ENCODE measurements around the gene SNX8.
A peak's percentile ranks its signal among the peaks of the same experiment; 100 is the strongest.
"Not testable (repeated sequence)": the region's sequence is repeated elsewhere in the genome, so short reads cannot be mapped to it uniquely, and the experiment has no call there.

Gene SNX8

GRCh38 chr7:2314956-2315530, 802 bp upstream of the SNX8 start:
- peak overlapping the region; percentile 68; the same call in 1 of the 2 replicates for H3K4me3 ChIP-seq
- DNase-seq (ENCODE audit: low spot score in 2 of 2); H3K4me1 ChIP-seq; in situ Hi-C loops (cut with MboI; ENCODE audit: low sequenced_read_pairs); H3K36me3 ChIP-seq (replicated peaks); H3K9me3 ChIP-seq; H3K27me3 ChIP-seq (ENCODE audit: low read depth): not testable (repeated sequence)

GRCh38 chr7:2313450-2314208, 612 bp downstream of the SNX8 start:
- Histone ChIP-seq H3K9me3 (no peaks in the 10 kb centered on the region), H3K4me1 (peaks cover 9% of the 10 kb centered on the region)
- peak in 1 of 2 experiments; percentile 20 for DNase-seq (ENCODE audit: low spot score in 2 of 2)

DNA sequence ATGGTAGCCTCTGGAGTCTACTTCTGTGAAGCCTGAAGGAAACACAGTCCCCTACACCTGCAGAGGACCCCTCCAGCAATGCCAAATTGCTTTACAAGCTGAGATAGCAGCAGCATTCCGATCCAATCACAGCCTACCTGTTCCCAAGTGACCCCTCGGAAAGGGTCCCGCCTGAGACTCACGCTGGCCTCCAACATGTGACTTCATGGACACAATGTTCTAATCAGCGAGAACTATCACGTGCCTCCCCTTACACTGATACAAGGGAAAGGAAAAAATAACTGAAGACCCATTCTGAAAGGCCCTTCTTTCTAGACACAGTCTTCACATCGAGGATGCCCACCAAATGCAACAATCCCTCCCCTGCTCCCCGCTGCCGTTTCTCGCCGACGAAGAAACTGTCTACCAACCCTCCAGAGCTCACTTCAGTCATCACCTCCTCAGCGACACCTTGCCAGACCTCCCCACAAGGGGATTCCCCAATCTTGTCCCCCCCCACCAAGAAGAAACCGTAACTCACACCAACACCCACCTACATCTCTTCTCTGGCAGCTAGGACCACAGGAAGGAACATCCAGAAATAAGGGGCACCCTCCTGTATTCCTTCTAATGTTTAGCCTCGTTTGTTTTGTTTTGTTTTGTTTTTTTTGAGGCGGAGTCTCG, 1.8 kb downstream of the SNX8 start:
- H3K4me3 ChIP-seq, result no peak overlapping the region
- DNase-seq (ENCODE audit: low spot score in 2 of 2), result no peak

More at GRCh38 chr7:2313450-2314208, 612 bp downstream of the SNX8 start:
- Histone ChIP-seq H3K36me3 (replicated peaks) (no peaks in the 10 kb centered on the region), H3K27me3 (ENCODE audit: low read depth) (no peaks in the 10 kb centered on the region), H3K4me3 (peak overlapping the region; percentile 68)
- in situ Hi-C loops (cut with MboI; ENCODE audit: low sequenced_read_pairs), result no loop called here

GRCh38 chr7:2309889-2310331, 4.3 kb downstream of the SNX8 start:
- in situ Hi-C loops (cut with MboI; ENCODE audit: low sequenced_read_pairs), result no loop called here
- Histone ChIP-seq H3K36me3 (replicated peaks) (no peaks in the 10 kb centered on the region), H3K4me1 (peaks cover 9% of the 10 kb centered on the region), H3K4me3 (no peak overlapping the region), H3K9me3 (no peaks in the 10 kb centered on the region), H3K27me3 (ENCODE audit: low read depth) (no peaks in the 10 kb centered on the region)
- peak; percentile 12 to 57 for DNase-seq (ENCODE audit: low spot score in 2 of 2)

More for the DNA sequence above, 1.8 kb downstream of the SNX8 start:
- Histone ChIP-seq H3K27me3 (ENCODE audit: low read depth) (no peaks in the 10 kb centered on the region), H3K9me3 (no peaks in the 10 kb centered on the region), H3K36me3 (replicated peaks) (no peaks in the 10 kb centered on the region), H3K4me1 (peaks cover 9% of the 10 kb centered on the region)
- in situ Hi-C loops (cut with MboI; ENCODE audit: low sequenced_read_pairs), result no loop called here

GRCh38 chr7:2307690-2308107, 6.5 kb downstream of the SNX8 start:
- Histone ChIP-seq H3K27me3 (ENCODE audit: low read depth) (no peaks in the 10 kb centered on the region), H3K9me3 (no peaks in the 10 kb centered on the region), H3K36me3 (replicated peaks) (no peaks in the 10 kb centered on the region), H3K4me1 (peaks cover 3% of the 10 kb centered on the region), H3K4me3 (no peak overlapping the region)
- DNase-seq (ENCODE audit: low spot score in 2 of 2), result no peak
- in situ Hi-C loops (cut with MboI; ENCODE audit: low sequenced_read_pairs), result no loop called here

DNA sequence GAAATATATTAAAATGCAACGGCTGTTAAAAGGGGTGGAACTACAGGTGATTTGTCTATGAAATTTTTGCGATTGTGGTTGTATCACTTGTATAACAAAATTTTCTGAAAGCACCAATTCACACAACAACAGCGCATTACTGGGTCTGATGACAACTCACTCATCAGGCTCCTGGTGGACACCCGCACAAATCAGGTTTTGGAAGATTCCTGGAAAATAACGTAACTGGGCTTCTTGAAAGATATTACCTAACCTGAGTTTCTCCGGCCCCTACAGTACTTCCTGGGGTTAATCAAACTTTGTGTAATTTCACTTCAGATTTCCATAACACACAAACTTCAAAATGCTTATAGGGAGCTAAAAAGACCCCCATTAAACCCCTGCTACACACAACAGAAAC, 7.6 kb downstream of the SNX8 start:
- no peak for DNase-seq (ENCODE audit: low spot score in 2 of 2)
- no peaks in the 10 kb centered on the region for H3K9me3 ChIP-seq
- no peaks in the 10 kb centered on the region for H3K27me3 ChIP-seq (ENCODE audit: low read depth)
- in situ Hi-C loops (cut with MboI; ENCODE audit: low sequenced_read_pairs), result no loop called here
- H3K36me3 ChIP-seq (replicated peaks), result no peaks in the 10 kb centered on the region
- H3K4me1 ChIP-seq, result peaks cover 5% of the 10 kb centered on the region
- H3K4me3 ChIP-seq, result no peak overlapping the region

- H3K36me3 ChIP-seq (replicated peaks); H3K27me3 ChIP-seq (ENCODE audit: low read depth); in situ Hi-C loops (cut with MboI; ENCODE audit: low sequenced_read_pairs); DNase-seq (ENCODE audit: low spot score in 2 of 2); H3K9me3 ChIP-seq; H3K4me3 ChIP-seq: not testable (repeated sequence)
- peaks cover 17% of the 10 kb centered on the region for H3K4me1 ChIP-seq
Observed at GRCh38 chr7:2305258-2305657, 9.0 kb downstream of the SNX8 start.

DNA sequence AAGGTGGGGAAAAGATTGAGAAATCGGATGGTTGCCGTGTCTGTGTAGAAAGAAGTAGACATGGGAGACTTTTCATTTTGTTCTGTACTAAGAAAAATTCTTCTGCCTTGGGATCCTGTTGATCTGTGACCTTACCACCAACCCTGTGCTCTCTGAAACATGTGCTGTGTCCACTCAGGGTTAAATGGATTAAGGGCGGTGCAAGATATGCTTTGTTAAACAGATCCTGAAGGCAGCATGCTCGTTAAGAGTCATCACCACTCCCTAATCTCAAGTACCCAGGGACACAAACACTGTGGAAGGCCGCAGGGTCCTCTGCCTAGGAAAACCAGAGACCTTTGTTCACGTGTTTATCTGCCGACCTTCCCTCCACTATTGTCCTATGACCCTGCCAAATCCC, 10.7 kb downstream of the SNX8 start:
- H3K27me3 ChIP-seq (ENCODE audit: low read depth); DNase-seq (ENCODE audit: low spot score in 2 of 2); H3K4me3 ChIP-seq; H3K9me3 ChIP-seq; H3K36me3 ChIP-seq (replicated peaks); in situ Hi-C loops (cut with MboI; ENCODE audit: low sequenced_read_pairs): not testable (repeated sequence)
- H3K4me1 ChIP-seq, result peaks cover 14% of the 10 kb centered on the region

DNA sequence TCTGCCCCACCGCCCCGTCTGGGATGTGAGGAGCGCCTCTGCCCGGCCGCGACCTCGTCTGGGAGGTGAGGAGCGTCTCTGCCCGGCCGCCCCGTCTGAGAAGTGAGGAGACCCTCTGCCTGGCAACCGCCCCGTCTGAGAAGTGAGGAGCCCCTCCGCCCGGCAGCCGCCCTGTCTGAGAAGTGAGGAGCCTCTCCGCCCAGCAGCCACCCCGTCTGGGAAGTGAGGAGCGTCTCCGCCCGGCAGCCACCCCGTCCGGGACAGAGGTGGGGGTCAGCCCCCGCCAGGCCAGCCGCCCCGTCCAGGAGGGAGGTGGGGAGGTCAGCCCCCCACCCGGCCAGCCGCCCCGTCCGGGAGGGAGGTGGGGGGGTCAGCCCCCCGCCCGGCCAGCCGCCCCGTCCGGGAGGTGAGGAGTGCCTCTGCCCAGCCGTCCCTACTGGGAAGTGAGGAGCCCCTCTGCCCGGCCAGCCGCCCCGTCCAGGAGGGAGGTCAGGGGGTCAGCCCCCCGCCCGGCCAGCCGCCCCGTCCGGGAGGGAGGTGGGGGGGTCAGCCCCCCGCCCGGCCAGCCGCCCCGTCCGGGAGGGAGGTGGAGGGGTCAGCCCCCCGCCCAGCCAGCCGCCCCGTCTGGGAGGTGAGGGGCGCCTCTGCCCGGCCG, 11.4 kb downstream of the SNX8 start:
- H3K9me3 ChIP-seq; in situ Hi-C loops (cut with MboI; ENCODE audit: low sequenced_read_pairs); H3K36me3 ChIP-seq (replicated peaks); H3K4me3 ChIP-seq; H3K27me3 ChIP-seq (ENCODE audit: low read depth); DNase-seq (ENCODE audit: low spot score in 2 of 2): not testable (repeated sequence)
- peaks cover 14% of the 10 kb centered on the region for H3K4me1 ChIP-seq

DNA sequence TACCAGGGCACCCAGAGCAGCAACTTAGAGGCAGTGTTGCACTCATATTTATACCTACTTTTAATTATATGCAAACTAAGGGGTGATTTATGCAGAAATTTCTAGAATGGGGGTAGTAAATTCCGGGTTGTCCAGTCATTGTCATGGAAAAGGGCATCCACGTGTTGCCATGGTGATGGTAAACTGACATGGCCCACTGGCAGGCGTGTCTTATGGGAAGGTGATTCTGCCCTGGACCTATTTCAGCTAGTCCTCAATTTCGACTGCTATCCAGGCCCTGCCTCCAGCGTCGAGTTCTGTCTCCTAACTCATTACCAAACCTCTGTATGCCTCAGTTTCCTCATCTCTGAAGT, 12.8 kb downstream of the SNX8 start:
- no peaks in the 10 kb centered on the region for H3K27me3 ChIP-seq (ENCODE audit: low read depth)
- DNase-seq (ENCODE audit: low spot score in 2 of 2), result peak; percentile 39 to 70
- H3K36me3 ChIP-seq (replicated peaks), result no peaks in the 10 kb centered on the region
- H3K4me1 ChIP-seq, result peaks cover 14% of the 10 kb centered on the region
- no peaks in the 10 kb centered on the region for H3K9me3 ChIP-seq
- H3K4me3 ChIP-seq, result no peak overlapping the region
- in situ Hi-C loops (cut with MboI; ENCODE audit: low sequenced_read_pairs), result no loop called here

GRCh38 chr7:2299870-2300512, 14.2 kb downstream of the SNX8 start:
- Histone ChIP-seq H3K27me3 (ENCODE audit: low read depth) (no peaks in the 10 kb centered on the region), H3K9me3 (no peaks in the 10 kb centered on the region), H3K36me3 (replicated peaks) (no peaks in the 10 kb centered on the region), H3K4me3 (no peak overlapping the region), H3K4me1 (peaks cover 21% of the 10 kb centered on the region)
- in situ Hi-C loops (cut with MboI; ENCODE audit: low sequenced_read_pairs), result no loop called here
- DNase-seq (ENCODE audit: low spot score in 2 of 2), result no peak

DNA sequence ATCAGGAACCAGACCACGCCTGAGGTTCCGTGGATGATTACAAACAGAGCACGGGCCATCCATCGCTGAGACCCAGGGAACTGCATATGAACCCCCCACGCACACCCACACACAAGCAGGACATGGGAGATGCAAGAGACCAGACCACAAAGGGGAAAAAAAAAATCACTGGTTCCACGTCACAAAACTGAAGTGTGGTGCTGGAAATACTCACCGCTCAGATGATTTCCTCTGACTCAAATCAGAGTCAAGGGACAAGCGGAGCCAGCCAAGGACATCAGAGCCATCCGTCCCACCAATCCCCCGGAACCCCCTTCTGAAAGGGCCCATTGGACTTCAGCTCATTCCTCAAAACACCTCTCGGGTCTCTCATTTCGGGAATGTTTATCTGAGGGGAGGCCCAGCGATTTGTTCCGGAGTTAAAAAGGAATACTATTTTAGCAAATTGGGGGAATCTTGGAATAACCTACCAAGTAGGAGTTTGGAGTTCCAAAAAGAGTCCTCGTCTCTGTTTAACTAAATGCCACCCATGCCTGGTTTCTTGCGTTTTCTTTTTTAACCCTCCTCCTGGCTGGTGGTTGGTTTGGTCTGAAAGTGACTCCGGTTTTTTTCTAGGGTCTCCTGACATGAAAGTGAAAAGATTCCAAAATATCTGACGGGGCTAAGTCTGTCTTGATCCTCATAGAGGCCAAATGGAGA, 15.0 kb downstream of the SNX8 start:
- no peak overlapping the region for H3K4me3 ChIP-seq
- H3K9me3 ChIP-seq, result no peaks in the 10 kb centered on the region
- DNase-seq (ENCODE audit: low spot score in 2 of 2), result no peak
- in situ Hi-C loops (cut with MboI; ENCODE audit: low sequenced_read_pairs), result no loop called here
- H3K4me1 ChIP-seq, result peaks cover 21% of the 10 kb centered on the region
- H3K36me3 ChIP-seq (replicated peaks), result no peaks in the 10 kb centered on the region
- no peaks in the 10 kb centered on the region for H3K27me3 ChIP-seq (ENCODE audit: low read depth)

DNA sequence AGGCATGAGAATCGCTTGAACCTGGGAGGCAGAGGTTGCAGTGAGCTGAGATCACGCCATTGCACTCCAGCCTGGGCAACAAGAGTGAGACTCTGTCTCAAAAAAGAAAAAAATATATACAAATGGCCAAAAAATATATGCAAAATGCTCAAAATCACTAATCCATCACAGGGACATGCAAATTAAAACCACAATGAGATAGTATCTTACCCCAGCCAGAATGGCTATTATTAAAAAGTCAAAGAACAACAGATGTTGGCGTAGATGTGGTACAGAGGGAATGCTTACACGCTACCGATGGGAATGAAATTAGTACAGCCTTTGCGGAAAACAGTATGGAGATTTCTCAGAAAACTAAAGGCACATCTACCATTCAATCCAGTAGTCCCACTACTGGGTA, 17.4 kb downstream of the SNX8 start:
- in situ Hi-C loops (cut with MboI; ENCODE audit: low sequenced_read_pairs), result no loop called here
- DNase-seq (ENCODE audit: low spot score in 2 of 2), result no peak
- peaks cover 20% of the 10 kb centered on the region for H3K4me1 ChIP-seq
- no peaks in the 10 kb centered on the region for H3K27me3 ChIP-seq (ENCODE audit: low read depth)
- H3K4me3 ChIP-seq, result no peak overlapping the region
- no peaks in the 10 kb centered on the region for H3K9me3 ChIP-seq
- no peaks in the 10 kb centered on the region for H3K36me3 ChIP-seq (replicated peaks)
